WTC11 (cell line): ENCODE results near the gene CFDP1.

Source experiments
- ATF3 ChIP-seq: sonication (generic); formaldehyde crosslinking; conservative IDR thresholded peaks from 2 replicates; pipeline ENCODE4 v1.8.1; 2022; ENCODE audit warnings: mild to moderate bottlenecking, missing genetic modification reagents
- CTCF ChIP-seq: fragments of 200-600 bp; IDR thresholded peaks from 2 replicates; pipeline ENCODE4 v1.8.0; 2022; ENCODE audit warnings: antibody characterized with exemption
- HMGXB4 ChIP-seq: sonication (generic); formaldehyde crosslinking; IDR thresholded peaks from 2 replicates; pipeline ENCODE4 v1.8.1; 2023; ENCODE audit warnings: mild to moderate bottlenecking, moderate library complexity, missing genetic modification reagents
- NFE2L1 ChIP-seq: sonication (generic); formaldehyde crosslinking; IDR thresholded peaks from 2 replicates; pipeline ENCODE4 v1.8.1; 2023; ENCODE audit warnings: missing genetic modification reagents
- TEAD1 ChIP-seq: sonication (generic); formaldehyde crosslinking; IDR thresholded peaks from 2 replicates; pipeline ENCODE4 v1.8.0; 2022; ENCODE audit warnings: mild to moderate bottlenecking, missing genetic modification reagents

- TF ChIP-seq TEAD1 (CRISPR knock-in tag), result no peak
- no peak for TF ChIP-seq CTCF
- no peak for TF ChIP-seq NFE2L1 (CRISPR knock-in tag)
- no peak for TF ChIP-seq ATF3
- TF ChIP-seq HMGXB4 (CRISPR knock-in tag), result no peak
Measured at GRCh38 chr16:75402159-75402820, 31.0 kb downstream of the CFDP1 start.
